H1 (cell line): ENCODE measurements around the gene SNX33. TPM values are rescaled to one million over a fixed set of nuclear protein-coding genes. Genes with fewer than 3 reads are reported as not detected.

ENCODE experiments used
- CTCF ChIA-PET: fragments of 300-600 bp; sonication (Branson Sonifier 250); formaldehyde crosslinking; loops from one replicate; lab custom pipeline; 2021; ENCODE audit not compliant: partially characterized antibody; lab: Charles Lee
- POLR2A ChIA-PET: fragments of 300-600 bp; sonication (Branson Sonifier 250); formaldehyde crosslinking; loops from one replicate; lab custom pipeline; 2021; ENCODE audit warnings: inconsistent platforms; ENCODE audit not compliant: partially characterized antibody; lab: Charles Lee
- DNase-seq, 2 experiments: peaks; one replicate each; pipeline versions ENCODE4 v3.0.0 to v3.0.0-alpha.2; 2010 to 2022; ENCODE audit warnings: low spot score in 2 of 2, low read depth in 1 of 2, mixed read lengths in 1 of 2
- FAIRE-seq: peaks from 2 replicates; lab custom pipeline; 2011; peaks lifted over from hg19 to GRCh38; lab: Jason Lieb, UNC
- H2AFZ ChIP-seq: 2 replicates; pipeline ENCODE4 v1.8.1; 2012; ENCODE audit warnings: low read length, inconsistent platforms
- H2AK5ac ChIP-seq: 2 replicates; pipeline ENCODE4 v1.6.1; 2013; ENCODE audit warnings: low read depth, low read length
- H2BK120ac ChIP-seq: replicated peaks from 2 replicates; pipeline ENCODE3; 2013; ENCODE audit warnings: low read depth, low read length, inconsistent platforms
- H2BK12ac ChIP-seq: 2 replicates; pipeline ENCODE4 v1.6.1; 2013; ENCODE audit warnings: low read depth, low read length
- H2BK15ac ChIP-seq: 2 replicates; pipeline ENCODE4 v1.6.1; 2013; ENCODE audit warnings: low read length
- H2BK20ac ChIP-seq: 2 replicates; pipeline ENCODE4 v1.6.1; 2013; ENCODE audit warnings: low read length
- H2BK5ac ChIP-seq: 2 replicates; pipeline ENCODE4 v1.6.1; 2013; ENCODE audit warnings: low read depth, low read length
- H3K14ac ChIP-seq: 2 replicates; pipeline ENCODE4 v1.6.1; 2013; ENCODE audit warnings: inconsistent platforms; ENCODE audit not compliant: insufficient read length
- H3K18ac ChIP-seq: 2 replicates; pipeline ENCODE4 v1.6.1; 2013; ENCODE audit warnings: low read length; ENCODE audit errors: extremely low read depth
- H3K23ac ChIP-seq: 2 replicates; pipeline ENCODE4 v1.6.1; 2013; ENCODE audit warnings: inconsistent platforms; ENCODE audit not compliant: insufficient read length
- H3K23me2 ChIP-seq: 2 replicates; pipeline ENCODE4 v1.6.1; 2013; ENCODE audit warnings: low read depth, low read length
- H3K27ac ChIP-seq: 2 replicates; pipeline ENCODE4 v1.6.1; 2011; ENCODE audit warnings: low read depth, low read length, inconsistent platforms
- H3K27me3 ChIP-seq, 4 experiments: replicated peaks in 1 of 4; 1 replicate in 1 of 4; 2 replicates in 3 of 4; pipeline versions ENCODE4 v1.6.1 to v1.8.1; 2011 to 2013; ENCODE audit warnings: low read length in 3 of 4, mild to moderate bottlenecking in 3 of 4, inconsistent platforms in 2 of 4, mixed read lengths in 2 of 4, moderate library complexity in 1 of 4; ENCODE audit not compliant: control insufficient read depth in 3 of 4, insufficient read depth in 3 of 4; ENCODE audit errors: extremely low read depth in 1 of 4
- H3K36me3 ChIP-seq, 4 experiments: 2 replicates each; pipeline versions ENCODE4 v1.6.1 to v1.8.1; 2011 to 2013; ENCODE audit warnings: mild to moderate bottlenecking in 4 of 4, low read length in 3 of 4, moderate library complexity in 2 of 4, control low read depth in 1 of 4, inconsistent platforms in 1 of 4; ENCODE audit not compliant: insufficient read depth in 4 of 4, control insufficient read depth in 2 of 4
- H3K4ac ChIP-seq: replicated peaks from 2 replicates; pipeline ENCODE3; 2013; ENCODE audit warnings: low read length, low read depth, mixed read lengths, inconsistent platforms; ENCODE audit not compliant: insufficient read length
- H3K4me1 ChIP-seq, 4 experiments: replicated peaks in 1 of 4; 1 replicate in 1 of 4; 2 replicates in 3 of 4; pipeline versions ENCODE4 v1.6.1 to v1.8.1; 2011 to 2013; ENCODE audit warnings: low read length in 3 of 4, inconsistent platforms in 2 of 4, mixed read lengths in 1 of 4; ENCODE audit not compliant: insufficient read depth in 4 of 4, control insufficient read depth in 3 of 4
- H3K4me2 ChIP-seq, 2 experiments: 2 replicates each; pipeline versions ENCODE4 v1.6.1 to v1.8.1; 2011 to 2013; ENCODE audit warnings: low read depth in 2 of 2, low read length in 2 of 2, control low read depth in 1 of 2, inconsistent platforms in 1 of 2, mild to moderate bottlenecking in 1 of 2; ENCODE audit not compliant: insufficient read depth in 1 of 2
- H3K4me3 ChIP-seq, 4 experiments: fragments of 200-600, 300-600 bp in 1 of 4; sonication (generic), shearing (Covaris generic), sonication (Bioruptor Twin) in 1 of 4; 2 replicates each; pipeline versions ENCODE4 v1.5.1 to v1.8.1; 2011 to 2016; ENCODE audit warnings: low read length in 4 of 4, low read depth in 3 of 4, control low read depth in 2 of 4, inconsistent platforms in 2 of 4, mild to moderate bottlenecking in 2 of 4, mixed read lengths in 1 of 4, moderate library complexity in 1 of 4; ENCODE audit not compliant: insufficient read depth in 2 of 4; ENCODE audit errors: extremely low read depth in 1 of 4
- H3K56ac ChIP-seq: replicated peaks from 2 replicates; pipeline ENCODE3; 2013; ENCODE audit warnings: low read depth, mild to moderate bottlenecking, mixed read lengths, low read length, inconsistent platforms; ENCODE audit not compliant: insufficient read length
- H3K79me1 ChIP-seq: 2 replicates; pipeline ENCODE4 v1.6.1; 2013; ENCODE audit warnings: low read depth, low read length, control low read depth
- H3K79me2 ChIP-seq, 2 experiments: 2 replicates each; pipeline versions ENCODE4 v1.6.1 to v1.8.1; 2012 to 2013; ENCODE audit warnings: low read length in 2 of 2, mild to moderate bottlenecking in 2 of 2, inconsistent platforms in 1 of 2; ENCODE audit not compliant: insufficient read depth in 2 of 2, control insufficient read depth in 1 of 2
- H3K9ac ChIP-seq, 4 experiments: replicated peaks in 1 of 4; 1 replicate in 1 of 4; 2 replicates in 3 of 4; pipeline versions ENCODE4 v1.6.1 to v1.8.1; 2011 to 2013; ENCODE audit warnings: low read depth in 3 of 4, low read length in 3 of 4, control low read depth in 2 of 4, mild to moderate bottlenecking in 2 of 4, moderate library complexity in 2 of 4, inconsistent platforms in 1 of 4; ENCODE audit errors: extremely low read depth in 1 of 4
- H3K9me3 ChIP-seq, 2 experiments: 2 replicates each; pipeline versions ENCODE4 v1.6.1 to v1.8.1; 2012 to 2013; ENCODE audit warnings: mild to moderate bottlenecking in 2 of 2, moderate library complexity in 2 of 2, control low read depth in 1 of 2, inconsistent platforms in 1 of 2, low read depth in 1 of 2, low read length in 1 of 2, mixed read lengths in 1 of 2; ENCODE audit not compliant: insufficient read depth in 2 of 2
- H4K20me1 ChIP-seq, 2 experiments: replicated peaks in 1 of 2; 2 replicates each; pipeline versions ENCODE3 to v1.8.1; 2011 to 2013; ENCODE audit warnings: inconsistent platforms in 2 of 2, low read length in 2 of 2, mild to moderate bottlenecking in 1 of 2; ENCODE audit not compliant: insufficient read depth in 2 of 2, control insufficient read depth in 1 of 2
- H4K5ac ChIP-seq: 2 replicates; pipeline ENCODE4 v1.6.1; 2013; ENCODE audit warnings: low read length, low read depth, mixed read lengths, inconsistent platforms; ENCODE audit not compliant: insufficient read length
- H4K8ac ChIP-seq: 2 replicates; pipeline ENCODE4 v1.8.0; 2013; ENCODE audit warnings: mild to moderate bottlenecking, moderate library complexity, low read length, inconsistent platforms; ENCODE audit not compliant: insufficient read depth; ENCODE audit errors: extremely low read depth
- H4K91ac ChIP-seq: replicated peaks from 2 replicates; pipeline ENCODE3; 2013; ENCODE audit warnings: low read length, mixed read lengths, inconsistent platforms; ENCODE audit not compliant: insufficient read length
- POLR2A ChIP-seq, 2 experiments: IDR thresholded peaks; 1 replicate in 1 of 2; 2 replicates in 1 of 2; pipeline ENCODE4 v1.6.1; 2011; ENCODE audit warnings: low read depth in 2 of 2, low read length in 2 of 2, mild to moderate bottlenecking in 2 of 2; ENCODE audit errors: control extremely low read depth in 1 of 2
- POLR2AphosphoS5 ChIP-seq: IDR thresholded peaks from 2 replicates; pipeline ENCODE4 v1.6.1; 2011; ENCODE audit warnings: low read depth, low read length
- RNF2 ChIP-seq: fragments of 200-900, 300-1000 bp; sonication (generic); IDR thresholded peaks from 2 replicates; pipeline ENCODE4 v1.7.1; 2016; ENCODE audit warnings: borderline replicate concordance, low read depth, mild to moderate bottlenecking, antibody characterized with exemption, low read length; ENCODE audit not compliant: poor library complexity, severe bottlenecking; ENCODE audit errors: missing control alignments
- RXRA ChIP-seq: IDR thresholded peaks from 2 replicates; pipeline ENCODE4 v1.6.1; 2011; ENCODE audit warnings: low read depth, mild to moderate bottlenecking, low read length, moderate library complexity; ENCODE audit not compliant: insufficient read depth
- TAF7 ChIP-seq: optimal IDR thresholded peaks from 2 replicates; pipeline ENCODE3; 2011; ENCODE audit warnings: low read depth, mild to moderate bottlenecking, inconsistent platforms, low read length, moderate library complexity, borderline replicate concordance
- WGBS, 2 experiments: shearing (Covaris generic) in 1 of 2; methylation state at CpG; one replicate each; pipeline versions ENCODE4 v1.1.6 to v1.1.7; 2013 to 2015; ENCODE audit warnings: low lambda C conversion rate in 2 of 2, mixed read lengths in 2 of 2, inconsistent platforms in 1 of 2, low coverage in 1 of 2, missing lambda C conversion rate in 1 of 2; ENCODE audit not compliant: insufficient replicate concordance in 2 of 2, insufficient coverage in 1 of 2, insufficient read length in 1 of 2; ENCODE audit errors: extremely low coverage in 1 of 2, missing lambda C conversion rate in 1 of 2; 5-methylcytosine and 5-hydroxymethylcytosine counted together
- polyA plus RNA-seq, 7 experiments: library from polyadenylated mRNA; depleted of rRNA in 3 of 7; stranded (reverse) in 5 of 7; unstranded in 2 of 7; fragments of >200 nt in 5 of 7; fragments of 200-250 nt in 2 of 7; gene quantifications; 1 replicate in 5 of 7; 2 replicates in 1 of 7; 4 replicates in 1 of 7; pipeline versions ENCODE4 v1.2.1 to v1.2.3, GENCODE V29; 2011 to 2013; ENCODE audit warnings: missing spikeins in 2 of 7, mixed read lengths in 2 of 7
- total RNA-seq: library from RNA; stranded (reverse); fragmentation: NEBNext Ultra II Directional; extraction: Animal tissue kit (Norgen Biotek cat#: 25700); gene quantifications from 2 replicates; pipeline ENCODE4 v1.2.1, GENCODE V29; 2021

Gene SNX33
- total and polyA plus RNA-seq, 2 of the 8 experiments (the other 6 are each of a cell fraction or from before 2014, with no cell fraction given): 14.3 to 22.9 TPM

DNA sequence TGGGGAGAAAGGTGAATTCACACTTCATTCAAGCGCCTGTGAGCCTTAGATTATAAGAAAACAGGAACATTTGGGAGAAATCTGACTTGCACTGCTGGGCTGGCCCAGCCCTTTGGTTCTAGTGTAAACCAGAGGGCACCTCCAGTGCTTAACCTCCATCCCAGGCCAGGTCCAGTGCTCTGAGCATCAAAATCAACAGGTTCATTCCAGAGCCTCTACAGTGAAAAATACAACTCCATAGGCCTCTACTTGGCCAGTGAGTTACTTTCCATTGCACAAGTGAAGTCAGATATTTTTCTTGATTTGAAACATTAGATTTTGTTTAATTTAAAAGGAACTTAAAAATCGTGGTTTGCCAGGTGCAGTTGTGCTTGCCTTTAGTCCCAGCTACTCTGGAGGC lies 25.2 kb upstream of the SNX33 start:
- no peak for FAIRE-seq
- WGBS, 2 experiments: 89% methylated on average over 2 of the region's 2 CpGs; no CpG with 5 or more reads in 1 of the 2 experiments
- H3K27me3 ChIP-seq: no peaks in the 10 kb centered on the region
- TF ChIP-seq POLR2A (IDR thresholded peaks at IDR 0.05; ENCODE audit: control extremely low read depth in 1 of 2, low read depth in 2 of 2, low read length in 2 of 2) (no peak), RNF2 (no peak), POLR2AphosphoS5 (no peak), TAF7 (no peak), RXRA (no peak)
- peaks cover 5% of the 10 kb centered on the region for H3K23me2 ChIP-seq
- no peaks in the 10 kb centered on the region for H4K20me1 ChIP-seq
- H3K18ac ChIP-seq: no peak overlapping the region
- H2BK120ac ChIP-seq: no peak overlapping the region
- no peak overlapping the region for H3K9ac ChIP-seq
- H3K9me3 ChIP-seq: no peaks in the 10 kb centered on the region
- ChIA-PET POLR2A (interaction anchor here (2.0 to 6.7 kb wide), 2 partner anchors 11 to 16 kb away, joined by 4 to 73 read pairs; partner anchors contain the start of gene IMP3), CTCF (no interaction called here)
- no peak overlapping the region for H3K14ac ChIP-seq
- H4K5ac ChIP-seq: no peak overlapping the region
- no peak overlapping the region for H2BK15ac ChIP-seq
- no peak overlapping the region for H3K4me2 ChIP-seq
- no peak overlapping the region for H3K23ac ChIP-seq
- no peak overlapping the region for H2AFZ ChIP-seq
- H3K79me2 ChIP-seq: no peaks in the 10 kb centered on the region
- no peak overlapping the region for H2BK5ac ChIP-seq
- no peak overlapping the region for H3K4me3 ChIP-seq
- H3K4me1 ChIP-seq: peaks cover 0 to 3% (median 0%) of the 10 kb centered on the region in 4 experiments; a peak in 3 of 7 replicates
- no peak for DNase-seq
- no peak overlapping the region for H3K27ac ChIP-seq
- H4K8ac ChIP-seq: no peak overlapping the region
- H3K36me3 ChIP-seq: peaks cover 0 to 16% (median 4%) of the 10 kb centered on the region in 4 experiments; a peak in 5 of 8 replicates
- no peak overlapping the region for H3K4ac ChIP-seq
- no peak overlapping the region for H2BK12ac ChIP-seq
- no peak overlapping the region for H4K91ac ChIP-seq
- H2AK5ac ChIP-seq: no peak overlapping the region
- no peaks in the 10 kb centered on the region; the same call in 1 of the 2 replicates for H3K79me1 ChIP-seq
- H2BK20ac ChIP-seq: no peak overlapping the region
- no peak overlapping the region for H3K56ac ChIP-seq
